ENCODE results near the gene ARHGAP22.

ARHGAP22 gene

GRCh38 chr10:48514916-48515315 lies 90.0 kb downstream of the ARHGAP22 start:
- H3K4me3 ChIP-seq (ENCODE audit: low read depth, low read length), result no peak overlapping the region
- TF ChIP-seq CTCF (IDR thresholded peaks at IDR 0.05; ENCODE audit: low read depth, low read length), result no peak

GRCh38 chr10:48514255-48514654 lies 90.6 kb downstream of the ARHGAP22 start:
- no peak overlapping the region for H3K4me3 ChIP-seq (ENCODE audit: low read depth, low read length)
- no peak for TF ChIP-seq CTCF (IDR thresholded peaks at IDR 0.05; ENCODE audit: low read depth, low read length)

GRCh38 chr10:48512861-48513260 lies 92.0 kb downstream of the ARHGAP22 start:
- no peak overlapping the region for H3K4me3 ChIP-seq (ENCODE audit: low read depth, low read length)
- TF ChIP-seq CTCF (IDR thresholded peaks at IDR 0.05; ENCODE audit: low read depth, low read length), result no peak

GRCh38 chr10:48511875-48512231 lies 93.0 kb downstream of the ARHGAP22 start:
- H3K4me3 ChIP-seq (ENCODE audit: low read depth, low read length), result no peak overlapping the region
- no peak for TF ChIP-seq CTCF (IDR thresholded peaks at IDR 0.05; ENCODE audit: low read depth, low read length)

GRCh38 chr10:48511066-48511874 lies 93.6 kb downstream of the ARHGAP22 start:
- no peak overlapping the region for H3K4me3 ChIP-seq (ENCODE audit: low read depth, low read length)
- no peak for TF ChIP-seq CTCF (IDR thresholded peaks at IDR 0.05; ENCODE audit: low read depth, low read length)

GRCh38 chr10:48509974-48510692 lies 94.7 kb downstream of the ARHGAP22 start:
- TF ChIP-seq CTCF (IDR thresholded peaks at IDR 0.05; ENCODE audit: low read depth, low read length), result no peak
- H3K4me3 ChIP-seq (ENCODE audit: low read depth, low read length), result no peak overlapping the region
